Measurements from ENCODE around the gene GPR137B. TPM values are rescaled to one million over a fixed set of nuclear protein-coding genes. Genes with fewer than 3 reads are reported as not detected.

GPR137B gene
- total and polyA plus RNA-seq, 2 of the 4 experiments (the other 2 are of a cell fraction) = 4.5 to 12.3 TPM

DNA sequence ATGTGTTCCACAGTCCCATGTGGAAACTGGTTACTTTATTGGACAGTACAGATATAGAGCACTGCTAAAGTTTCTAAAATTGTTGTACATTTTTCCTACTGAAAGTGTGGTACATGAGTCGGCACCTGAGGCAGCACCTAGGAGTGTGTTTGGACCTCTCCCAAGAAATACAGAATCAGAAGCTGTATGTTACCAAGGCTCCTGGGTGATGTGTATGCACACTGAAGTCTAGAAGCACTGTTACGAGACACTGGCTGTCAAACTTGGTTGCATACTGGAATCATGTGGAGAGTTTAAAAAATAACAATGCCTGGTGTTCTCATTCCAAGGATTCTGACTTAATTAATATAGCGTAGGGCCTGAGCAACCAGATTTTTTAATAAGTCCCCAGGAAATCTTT, 92.8 kb downstream of the GPR137B start:
- H3K9ac ChIP-seq (ENCODE audit: low read depth, low read length) = no peak overlapping the region
- no peak overlapping the region for H2BK5ac ChIP-seq (ENCODE audit: low read depth, low read length, poor library complexity, severe bottlenecking)
- no peak for TF ChIP-seq CHD1 (IDR thresholded peaks at IDR 0.05; ENCODE audit: low read depth, low read length)
- no peak for TF ChIP-seq USF2 (IDR thresholded peaks at IDR 0.05; ENCODE audit: low read depth, low read length)
- TF ChIP-seq FOS (IDR thresholded peaks at IDR 0.05; ENCODE audit: low read depth, low read length) = no peak
- TF ChIP-seq RCOR1 (IDR thresholded peaks at IDR 0.05; ENCODE audit: insufficient replicate concordance, low read length) = no peak
- no peak for TF ChIP-seq RFX5 (IDR thresholded peaks at IDR 0.05; ENCODE audit: low read depth, low read length)
- TF ChIP-seq SMC3 (IDR thresholded peaks at IDR 0.05; ENCODE audit: low read depth, low read length) = no peak
- TF ChIP-seq MAZ (IDR thresholded peaks at IDR 0.05; ENCODE audit: borderline replicate concordance, low read depth, low read length) = no peak
- TF ChIP-seq MXI1 (IDR thresholded peaks at IDR 0.05; ENCODE audit: borderline replicate concordance, low read depth, low read length) = no peak
- TF ChIP-seq NFE2L2 (IDR thresholded peaks at IDR 0.05; ENCODE audit: low read depth, low read length) = no peak
- no peak for TF ChIP-seq MAFK (IDR thresholded peaks at IDR 0.05; ENCODE audit: low read depth, low read length)
- TF ChIP-seq ELK1 (IDR thresholded peaks at IDR 0.05; ENCODE audit: borderline replicate concordance, low read depth, low read length) = no peak
- TF ChIP-seq BHLHE40 (IDR thresholded peaks at IDR 0.05; ENCODE audit: low read depth, low read length) = no peak
- TF ChIP-seq CEBPB (IDR thresholded peaks at IDR 0.05; ENCODE audit: low read depth, low read length) = no peak
- no peak overlapping the region for H4K8ac ChIP-seq (ENCODE audit: low read depth in 2 of 2, low read length in 2 of 2)
- no peak overlapping the region for H2AK5ac ChIP-seq (ENCODE audit: low read depth, low read length)
- H3K4ac ChIP-seq (ENCODE audit: low read depth, low read length) = no peak overlapping the region
- H2BK20ac ChIP-seq (ENCODE audit: low read depth, low read length) = no peak overlapping the region
- no peaks in the 10 kb centered on the region for H3K27me3 ChIP-seq (ENCODE audit: control insufficient read depth, insufficient read depth, low read length)
- ChIA-PET POLR2A (ENCODE audit: unreplicated experiment) (no interaction called here), CTCF (no interaction called here)
- H2AFZ ChIP-seq (replicated peaks; ENCODE audit: low read length, poor library complexity) = no peak overlapping the region
- no peak overlapping the region for H3K4me2 ChIP-seq (ENCODE audit: low read depth, low read length)
- no peak overlapping the region for H3K18ac ChIP-seq (ENCODE audit: low read depth, low read length)
- no peak overlapping the region for H3K27ac ChIP-seq (ENCODE audit: insufficient read depth, low read length)
- in situ Hi-C loops (cut with MboI; ENCODE audit: low sequenced_read_pairs) = no loop called here
- H3K79me1 ChIP-seq (ENCODE audit: low read depth in 1 of 2, low read length in 2 of 2) = no peaks in the 10 kb centered on the region
- H4K5ac ChIP-seq (ENCODE audit: low read depth, low read length) = no peak overlapping the region
- no peak overlapping the region for H3K23ac ChIP-seq (ENCODE audit: low read depth, low read length)
- 0 out of 2 replicates have a peak, but pooled peaks cover 2% of the 10 kb centered on the region for H3K9me1 ChIP-seq (ENCODE audit: insufficient read depth, low read length)
- H3K14ac ChIP-seq (replicated peaks; ENCODE audit: low read depth, low read length) = no peak overlapping the region
- no peak overlapping the region for H4K91ac ChIP-seq (ENCODE audit: insufficient read depth, low read depth, low read length)
- ATAC-seq (ENCODE audit: low read depth) (no peak), DNase-seq (no peak)
- no peak overlapping the region for H2BK120ac ChIP-seq (ENCODE audit: low read depth, low read length)
- H3K36me3 ChIP-seq (ENCODE audit: control insufficient read depth, insufficient read depth, low read length) = no peaks in the 10 kb centered on the region
- no TSS peak for BruUV-seq (replicated peaks)
- no peaks in the 10 kb centered on the region; the same call in 1 of the 2 replicates for H3K4me1 ChIP-seq (ENCODE audit: control insufficient read depth, insufficient read depth, low read length)
- no peak overlapping the region for H2AK9ac ChIP-seq (replicated peaks; ENCODE audit: low read depth, low read length, poor library complexity)
- H3K9me3 ChIP-seq (ENCODE audit: control insufficient read depth, insufficient read depth, low read length) = no peaks in the 10 kb centered on the region
- WGBS, 2 experiments (ENCODE audit: extremely low coverage in 2 of 2, insufficient read length in 1 of 2) = no CpG with 5 or more reads among the region's 3 CpGs
- no peak overlapping the region for H2BK15ac ChIP-seq (ENCODE audit: low read depth, low read length)
- H4K20me1 ChIP-seq (ENCODE audit: insufficient read depth, low read length) = no peaks in the 10 kb centered on the region
- H3K56ac ChIP-seq (ENCODE audit: extremely low read depth, insufficient read depth, low read length) = no peak overlapping the region
- intact Hi-C loops (cut with micrococcal nuclease) = no loop called here
- dilution Hi-C loops (cut with HindIII; ENCODE audit: low sequenced_read_pairs, unreplicated experiment) = no loop called here
- H3K4me3 ChIP-seq (ENCODE audit: insufficient read depth, low read depth, low read length) = no peak overlapping the region
